Esophagus muscularis mucosa (tissue), 4 donors: ENCODE measurements around the gene RADIL.

ENCODE experiments used
- EP300 ChIP-seq: sonication (generic); formaldehyde crosslinking; IDR thresholded peaks from one replicate; pipeline ENCODE4 v1.6.1; 2017; ENCODE audit warnings: antibody characterized with exemption
- POLR2A ChIP-seq: fragments of 450-650 bp; IDR thresholded peaks from one replicate; pipeline ENCODE4 v1.6.1; 2017; ENCODE audit warnings: antibody characterized with exemption, moderate library complexity, mild to moderate bottlenecking, low read depth
- TF ChIP-seq, protein P1 (sequence below), 3 experiments: fragments of 200-600 bp in 2 of 3; fragments of 450-650 bp in 1 of 3; sonication (generic) in 2 of 3; IDR thresholded peaks; one replicate each; pipeline ENCODE4 v1.5.1; 2017 to 2019; ENCODE audit warnings: antibody characterized with exemption in 3 of 3, mild to moderate bottlenecking in 2 of 3, moderate library complexity in 1 of 3

DNA sequence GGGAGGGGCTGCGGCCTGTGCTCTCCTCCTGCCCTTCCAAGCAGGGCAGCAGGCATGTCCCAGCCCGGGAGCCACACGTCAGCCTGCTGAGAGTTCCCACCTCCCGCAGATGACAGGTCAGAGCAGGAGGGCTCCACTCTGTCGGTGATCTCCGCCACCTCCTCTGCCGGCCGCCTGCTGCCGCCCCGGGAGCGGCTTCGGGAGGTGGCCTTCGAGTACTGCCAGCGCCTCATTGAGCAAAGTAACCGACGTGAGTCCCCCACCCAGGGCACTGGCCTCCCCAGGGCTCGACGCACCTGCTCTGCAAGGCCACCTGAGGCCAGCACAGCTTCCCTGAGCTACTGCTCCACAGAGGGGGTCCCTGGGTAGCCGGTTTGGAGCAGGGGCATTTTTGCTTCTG, 98.7 kb downstream of the RADIL start:
- TF ChIP-seq, protein P1, sequence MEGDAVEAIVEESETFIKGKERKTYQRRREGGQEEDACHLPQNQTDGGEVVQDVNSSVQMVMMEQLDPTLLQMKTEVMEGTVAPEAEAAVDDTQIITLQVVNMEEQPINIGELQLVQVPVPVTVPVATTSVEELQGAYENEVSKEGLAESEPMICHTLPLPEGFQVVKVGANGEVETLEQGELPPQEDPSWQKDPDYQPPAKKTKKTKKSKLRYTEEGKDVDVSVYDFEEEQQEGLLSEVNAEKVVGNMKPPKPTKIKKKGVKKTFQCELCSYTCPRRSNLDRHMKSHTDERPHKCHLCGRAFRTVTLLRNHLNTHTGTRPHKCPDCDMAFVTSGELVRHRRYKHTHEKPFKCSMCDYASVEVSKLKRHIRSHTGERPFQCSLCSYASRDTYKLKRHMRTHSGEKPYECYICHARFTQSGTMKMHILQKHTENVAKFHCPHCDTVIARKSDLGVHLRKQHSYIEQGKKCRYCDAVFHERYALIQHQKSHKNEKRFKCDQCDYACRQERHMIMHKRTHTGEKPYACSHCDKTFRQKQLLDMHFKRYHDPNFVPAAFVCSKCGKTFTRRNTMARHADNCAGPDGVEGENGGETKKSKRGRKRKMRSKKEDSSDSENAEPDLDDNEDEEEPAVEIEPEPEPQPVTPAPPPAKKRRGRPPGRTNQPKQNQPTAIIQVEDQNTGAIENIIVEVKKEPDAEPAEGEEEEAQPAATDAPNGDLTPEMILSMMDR (IDR thresholded peaks at IDR 0.05): no peak
- TF ChIP-seq POLR2A (no peak), EP300 (no peak)
